Left lung (tissue), 10 donors: Measurements from ENCODE around the gene MOK. TPM values are rescaled to one million over a fixed set of nuclear protein-coding genes. Genes with fewer than 3 reads are reported as not detected.
A peak's percentile ranks its signal among the peaks of the same experiment; 100 is the strongest.

Source experiments
- ATAC-seq: fragments of 200-7000 bp; cut with Tn5 transposase; one replicate; pipeline ENCODE4 v1.9.1; 2020; ENCODE audit warnings: moderate library complexity
- DNase-seq, 4 donors: peaks; one replicate each; pipeline ENCODE4 v3.0.0-alpha.2; 2013 to 2020
- H3K27ac ChIP-seq, 2 donors: fragments of 200-600 bp; sonication (generic) in 1 of 2; one replicate each; pipeline versions ENCODE4 v1.5.0 to v1.8.0; 2020 to 2021
- H3K27me3 ChIP-seq, 2 donors: fragments of 200-600 bp; sonication (generic) in 1 of 2; one replicate each; pipeline versions ENCODE4 v1.5.0 to v1.8.0; 2020 to 2021
- H3K36me3 ChIP-seq, 2 donors: fragments of 200-600 bp; sonication (generic) in 1 of 2; one replicate each; pipeline versions ENCODE4 v1.5.0 to v1.8.0; 2020 to 2021
- H3K4me1 ChIP-seq, 2 donors: fragments of 200-600 bp; one replicate each; pipeline ENCODE4 v1.8.0; 2021
- H3K4me3 ChIP-seq, 2 donors: fragments of 200-600 bp; sonication (generic) in 1 of 2; one replicate each; pipeline versions ENCODE4 v1.5.0 to v1.8.0; 2020 to 2021; ENCODE audit warnings: mild to moderate bottlenecking in 1 of 2
- H3K9me3 ChIP-seq, 2 donors: fragments of 200-600 bp; sonication (generic) in 1 of 2; one replicate each; pipeline versions ENCODE4 v1.5.0 to v1.8.0; 2020 to 2021
- intact Hi-C, 2 donors: fragments of 100-400 bp; cut with DNase I; formaldehyde crosslinking; loops; one replicate each; pipeline versions ENCODE4 v1.11.2 to v1.14.2; 2022
- polyA plus RNA-seq, 6 donors: library from polyadenylated mRNA; unstranded; fragments of 120-200 nt; gene quantifications; one replicate each; pipeline ENCODE4 v1.2.1, GENCODE V29; 2013; ENCODE audit not compliant: insufficient read length in 6 of 6
- total RNA-seq, 2 donors: library from RNA; stranded (reverse); fragmentation: NEBNext Ultra II Directional; extraction: Animal tissue kit (Norgen Biotek cat#: 25700); gene quantifications; one replicate each; pipeline ENCODE4 v1.2.1, GENCODE V29; 2021
- TF ChIP-seq, protein P1 (sequence below), 2 donors: fragments of 200-600 bp; sonication (generic) in 1 of 2; IDR thresholded peaks; one replicate each; pipeline versions ENCODE4 v1.5.0 to v1.8.0; 2021; ENCODE audit warnings: antibody characterized with exemption in 2 of 2
- donor health status: DM: no; HTN: yes; CAD: no.
- donor health status: DM: no; HTN: no; CAD: no.

Gene MOK
- total and polyA plus RNA-seq, 8 donors: 8.7 to 39.0 (median 27.3) TPM

GRCh38 chr14:102209224-102209966, 95.6 kb downstream of the MOK start:
- Histone ChIP-seq H3K4me1 (no peaks in the 10 kb centered on the region), H3K36me3 (peaks cover 0 to 69% of the 10 kb centered on the region in 2 donors), H3K4me3 (no peak overlapping the region), H3K9me3 (no peaks in the 10 kb centered on the region), H3K27me3 (no peaks in the 10 kb centered on the region), H3K27ac (peak overlapping the region in 1 of 2 donors; percentile 73)
- peak; percentile 35 for ATAC-seq
- peak in 2 of 4 donors; percentile 9 to 26 for DNase-seq
- TF ChIP-seq, protein P1, sequence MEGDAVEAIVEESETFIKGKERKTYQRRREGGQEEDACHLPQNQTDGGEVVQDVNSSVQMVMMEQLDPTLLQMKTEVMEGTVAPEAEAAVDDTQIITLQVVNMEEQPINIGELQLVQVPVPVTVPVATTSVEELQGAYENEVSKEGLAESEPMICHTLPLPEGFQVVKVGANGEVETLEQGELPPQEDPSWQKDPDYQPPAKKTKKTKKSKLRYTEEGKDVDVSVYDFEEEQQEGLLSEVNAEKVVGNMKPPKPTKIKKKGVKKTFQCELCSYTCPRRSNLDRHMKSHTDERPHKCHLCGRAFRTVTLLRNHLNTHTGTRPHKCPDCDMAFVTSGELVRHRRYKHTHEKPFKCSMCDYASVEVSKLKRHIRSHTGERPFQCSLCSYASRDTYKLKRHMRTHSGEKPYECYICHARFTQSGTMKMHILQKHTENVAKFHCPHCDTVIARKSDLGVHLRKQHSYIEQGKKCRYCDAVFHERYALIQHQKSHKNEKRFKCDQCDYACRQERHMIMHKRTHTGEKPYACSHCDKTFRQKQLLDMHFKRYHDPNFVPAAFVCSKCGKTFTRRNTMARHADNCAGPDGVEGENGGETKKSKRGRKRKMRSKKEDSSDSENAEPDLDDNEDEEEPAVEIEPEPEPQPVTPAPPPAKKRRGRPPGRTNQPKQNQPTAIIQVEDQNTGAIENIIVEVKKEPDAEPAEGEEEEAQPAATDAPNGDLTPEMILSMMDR (IDR thresholded peaks at IDR 0.05): no peak
- intact Hi-C loops: no loop called here

- H3K4me3 ChIP-seq: no peak overlapping the region
- no peaks in the 10 kb centered on the region for H3K4me1 ChIP-seq
- no peak overlapping the region for H3K27ac ChIP-seq
- H3K36me3 ChIP-seq: peaks cover 0 to 74% of the 10 kb centered on the region in 2 donors
- no peak for DNase-seq
- no peaks in the 10 kb centered on the region for H3K9me3 ChIP-seq
- TF ChIP-seq, protein P1 (IDR thresholded peaks at IDR 0.05): no peak
- ATAC-seq: no peak
- intact Hi-C loops: no loop called here
- H3K27me3 ChIP-seq: no peaks in the 10 kb centered on the region
Observed at GRCh38 chr14:102208741-102209140, 96.2 kb downstream of the MOK start.

GRCh38 chr14:102207831-102208365, 97.1 kb downstream of the MOK start:
- Histone ChIP-seq H3K27ac (no peak overlapping the region), H3K36me3 (peaks cover 0 to 74% of the 10 kb centered on the region in 2 donors), H3K27me3 (no peaks in the 10 kb centered on the region), H3K4me3 (no peak overlapping the region), H3K9me3 (no peaks in the 10 kb centered on the region), H3K4me1 (no peaks in the 10 kb centered on the region)
- TF ChIP-seq, protein P1 (IDR thresholded peaks at IDR 0.05): no peak
- intact Hi-C loops: no loop called here
- no peak for ATAC-seq
- DNase-seq: no peak

DNA sequence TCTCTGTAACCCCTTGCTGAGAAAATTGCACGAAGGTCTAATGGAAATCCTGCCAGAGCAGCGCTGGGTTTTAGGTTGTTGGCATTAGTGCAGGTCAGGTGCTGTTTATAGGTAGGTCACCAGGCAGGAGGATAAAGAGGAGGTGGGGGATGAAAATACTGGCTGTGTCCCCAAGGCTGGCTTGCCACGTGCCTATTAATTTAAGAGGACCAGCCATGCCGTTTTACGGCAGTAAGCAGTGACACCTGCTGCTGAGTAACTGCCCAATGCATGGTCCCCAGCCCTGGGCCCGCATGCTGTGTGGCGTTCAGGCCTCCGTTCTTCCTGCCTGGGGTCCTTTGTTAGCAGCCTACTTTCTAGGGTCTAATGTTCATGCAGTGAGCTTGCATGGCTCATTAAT, 98.0 kb downstream of the MOK start:
- Histone ChIP-seq H3K27me3 (no peaks in the 10 kb centered on the region), H3K27ac (no peak overlapping the region), H3K36me3 (peaks cover 0 to 69% of the 10 kb centered on the region in 2 donors), H3K9me3 (no peaks in the 10 kb centered on the region), H3K4me1 (no peaks in the 10 kb centered on the region), H3K4me3 (no peak overlapping the region)
- TF ChIP-seq, protein P1 (IDR thresholded peaks at IDR 0.05): no peak
- DNase-seq: no peak
- intact Hi-C loops: no loop called here
- ATAC-seq: no peak

DNA sequence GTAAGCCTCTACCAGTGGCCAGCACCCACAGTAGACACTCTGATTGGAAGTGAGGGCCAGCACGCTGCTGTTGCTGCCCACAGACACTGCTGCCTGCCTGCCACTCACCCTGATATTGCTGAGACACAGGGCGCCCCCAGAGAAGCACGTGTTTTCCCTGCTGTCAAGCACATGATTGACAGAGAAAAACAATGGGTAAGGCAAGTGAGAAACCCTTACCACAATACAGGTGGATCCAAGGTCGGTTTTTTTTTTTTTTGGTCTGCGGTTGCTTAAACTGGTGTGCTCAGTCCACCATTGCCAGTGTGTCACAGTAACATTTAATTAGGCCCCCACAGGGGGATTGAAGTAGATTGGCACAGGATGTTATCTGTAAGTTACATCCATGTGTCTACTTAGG, 99.4 kb downstream of the MOK start:
- ATAC-seq (no peak), DNase-seq (no peak)
- H3K36me3 ChIP-seq: peaks cover 0 to 64% of the 10 kb centered on the region in 2 donors
- no peaks in the 10 kb centered on the region for H3K9me3 ChIP-seq
- H3K27ac ChIP-seq: no peak overlapping the region
- H3K4me3 ChIP-seq: no peak overlapping the region
- intact Hi-C loops: no loop called here
- H3K4me1 ChIP-seq: peaks cover 0 to 12% of the 10 kb centered on the region in 2 donors
- H3K27me3 ChIP-seq: no peaks in the 10 kb centered on the region
- TF ChIP-seq, protein P1 (IDR thresholded peaks at IDR 0.05): no peak
